COLO668 (cell line): ENCODE measurements around the gene LBX2.

Experiments
- DNase-seq: peaks from one replicate; lab custom pipeline; 2025; ENCODE audit not compliant: unreplicated experiment; lab: John Stamatoyannopoulos, UW

LBX2 gene

DNA sequence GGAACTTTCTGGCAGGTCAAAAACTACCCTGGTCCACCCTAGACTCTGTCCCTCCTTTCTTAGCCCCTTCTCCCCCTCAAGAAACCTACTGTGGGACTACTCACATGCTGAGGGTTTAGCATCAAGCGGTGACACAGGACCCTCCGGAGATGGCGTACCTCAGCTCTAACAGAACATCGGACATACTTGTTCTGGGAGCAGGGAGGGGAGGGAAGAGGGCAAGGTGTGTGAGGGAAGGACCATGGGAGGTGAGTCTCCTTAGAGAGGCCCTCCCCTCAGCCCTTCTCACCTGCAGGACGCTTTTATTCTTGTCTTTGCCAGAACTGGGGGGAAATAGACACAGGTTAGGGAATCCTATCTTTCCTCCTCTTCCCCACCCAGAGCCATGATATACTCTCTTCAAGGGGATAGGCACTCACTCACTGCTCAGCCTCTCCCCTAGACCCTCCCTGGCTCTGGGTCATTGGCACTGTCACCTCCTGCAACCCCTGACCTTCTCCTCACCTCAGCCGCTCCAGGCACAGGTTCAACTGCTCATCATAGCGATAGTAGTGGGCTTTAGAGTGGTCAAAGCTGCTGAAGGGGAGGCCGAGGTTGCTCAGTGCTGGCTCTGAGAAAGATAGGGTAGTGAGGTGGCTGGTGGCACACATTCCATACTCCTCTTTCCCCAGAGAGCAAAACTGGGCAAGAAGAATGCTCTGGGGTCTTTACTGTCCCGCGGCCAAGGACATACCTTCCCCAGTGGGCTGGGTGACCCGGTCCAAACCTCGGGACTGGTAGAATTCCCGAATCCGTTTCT is 6.2 kb upstream of the LBX2 start:
- DNase-seq: no peak

GRCh38 chr2:74504591-74504990 is 5.2 kb upstream of the LBX2 start:
- no peak for DNase-seq

DNA sequence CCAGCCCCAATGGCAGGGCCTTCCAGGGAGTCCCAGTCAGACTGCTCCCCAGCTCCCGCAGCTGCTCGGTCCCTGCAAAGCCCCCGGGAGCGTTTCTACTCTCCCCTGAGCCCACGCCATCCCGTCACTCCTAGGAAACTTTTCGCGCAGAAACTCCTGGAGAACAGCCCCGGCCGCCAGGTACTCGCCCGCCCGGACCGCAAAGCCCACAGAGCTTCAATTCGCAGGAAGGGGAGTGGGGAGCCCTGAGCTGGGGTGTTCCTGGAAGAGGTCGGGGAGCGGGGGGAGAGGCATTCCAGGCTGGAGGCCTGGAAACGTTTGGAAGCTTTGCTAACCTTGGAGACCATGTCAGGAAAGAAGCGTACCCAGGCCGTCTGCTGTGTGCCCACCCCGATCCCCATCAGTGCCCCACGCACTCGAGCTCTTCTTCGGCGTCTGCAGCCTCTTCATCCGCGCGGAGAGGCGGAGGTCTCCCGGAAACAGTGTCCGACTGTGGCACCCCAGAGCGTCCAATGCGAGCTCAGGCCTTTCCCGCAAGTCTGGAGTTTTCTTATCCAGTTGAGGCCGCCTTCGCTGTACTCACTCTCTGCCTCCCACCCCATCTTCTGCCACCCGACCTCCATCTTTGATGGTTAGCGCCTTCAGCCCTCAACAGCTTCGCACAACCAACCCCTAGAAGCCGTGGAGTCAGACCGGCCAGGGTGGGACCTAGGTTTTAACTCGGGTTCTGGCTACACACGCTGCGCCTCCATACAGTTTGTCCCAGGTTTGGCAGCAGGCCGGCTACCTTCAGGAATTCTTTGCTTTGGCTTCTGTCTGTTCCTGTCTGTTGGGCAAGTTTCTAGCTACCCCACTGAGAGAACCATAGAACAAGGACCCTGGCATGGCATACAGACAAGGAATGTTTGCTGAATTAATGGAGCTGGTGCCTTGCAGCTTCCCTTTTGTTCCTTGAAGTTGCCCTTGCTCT is 4.4 kb upstream of the LBX2 start:
- no peak for DNase-seq

DNA sequence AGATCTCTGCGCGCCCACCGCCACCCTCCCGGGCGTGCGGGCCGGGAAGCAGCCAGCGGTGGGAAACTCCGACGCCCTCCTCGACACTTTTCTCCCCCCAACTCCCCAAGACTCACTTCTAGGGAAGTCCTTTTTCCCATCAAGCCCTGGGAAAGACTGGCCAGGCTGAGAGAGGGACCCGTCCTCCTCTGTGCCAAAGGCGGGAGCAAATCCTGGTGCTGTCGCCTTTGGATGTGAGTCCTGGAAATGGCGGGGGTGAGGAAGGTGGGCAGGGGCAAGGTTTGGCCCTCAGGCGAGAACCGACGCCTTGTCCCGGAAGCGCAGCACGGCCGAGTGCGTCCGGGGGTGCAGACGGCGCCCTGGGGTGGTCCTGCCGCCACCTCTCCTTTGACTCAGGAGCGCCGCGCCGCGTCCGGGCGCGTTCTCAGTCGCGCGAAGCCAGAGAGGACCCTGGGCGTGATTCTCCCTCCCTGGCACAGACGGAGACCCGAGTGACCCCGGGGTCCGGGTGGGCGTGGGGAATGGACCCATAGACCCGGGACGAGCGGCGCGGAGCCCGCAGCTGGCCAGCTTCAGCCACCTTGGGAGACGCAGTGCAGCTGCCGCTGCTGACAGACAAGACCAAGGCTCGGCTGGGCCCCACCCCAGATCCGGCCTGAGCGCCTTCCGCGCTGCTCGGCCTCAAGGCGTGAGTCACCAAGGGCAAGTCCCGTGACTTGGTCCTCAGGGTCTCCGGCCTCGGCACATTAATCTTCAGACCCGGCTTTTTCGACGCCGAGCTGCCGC is 3.5 kb upstream of the LBX2 start:
- DNase-seq: peak; percentile 64

- peak; percentile 37 for DNase-seq
Measured at GRCh38 chr2:74502147-74502719, 2.8 kb upstream of the LBX2 start.

- DNase-seq: no peak
Measured at GRCh38 chr2:74501335-74502071, 2.1 kb upstream of the LBX2 start.

- DNase-seq: no peak
Measured at GRCh38 chr2:74500578-74500946, 1.2 kb upstream of the LBX2 start.

DNA sequence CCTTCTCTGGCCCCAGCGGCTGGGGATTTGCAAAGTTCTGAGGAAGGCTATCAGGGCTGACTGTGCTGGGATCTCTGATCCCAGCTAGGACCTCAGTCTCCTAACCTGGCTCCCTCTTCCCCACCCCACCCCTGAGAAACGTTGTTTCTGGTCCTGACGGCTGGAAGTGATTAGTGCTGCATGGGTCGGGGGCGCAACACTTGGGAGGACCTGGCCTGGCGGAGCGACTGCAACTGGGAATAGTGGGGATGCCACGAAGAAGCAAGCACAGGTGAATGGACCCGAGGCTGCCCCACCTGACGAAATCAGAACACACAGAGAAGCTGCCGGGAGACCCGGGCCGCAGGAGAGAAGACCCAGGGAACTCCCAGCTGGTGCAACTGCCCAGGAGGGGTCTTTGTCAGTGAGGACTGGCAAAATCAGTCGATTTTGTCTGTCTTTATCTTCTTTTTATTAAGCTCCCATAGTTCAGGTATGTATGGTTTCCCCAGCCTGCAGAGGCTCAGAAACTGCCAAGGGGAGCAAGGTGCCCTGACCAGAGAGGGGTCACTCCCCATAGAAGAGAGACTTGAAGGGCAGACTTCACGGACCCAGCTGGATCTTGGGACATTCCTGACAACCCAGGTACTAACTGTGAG is 656 bp upstream of the LBX2 start:
- no peak for DNase-seq

- DNase-seq: peak; percentile 60
Measured at GRCh38 chr2:74498500-74499266, 720 bp downstream of the LBX2 start.

DNA sequence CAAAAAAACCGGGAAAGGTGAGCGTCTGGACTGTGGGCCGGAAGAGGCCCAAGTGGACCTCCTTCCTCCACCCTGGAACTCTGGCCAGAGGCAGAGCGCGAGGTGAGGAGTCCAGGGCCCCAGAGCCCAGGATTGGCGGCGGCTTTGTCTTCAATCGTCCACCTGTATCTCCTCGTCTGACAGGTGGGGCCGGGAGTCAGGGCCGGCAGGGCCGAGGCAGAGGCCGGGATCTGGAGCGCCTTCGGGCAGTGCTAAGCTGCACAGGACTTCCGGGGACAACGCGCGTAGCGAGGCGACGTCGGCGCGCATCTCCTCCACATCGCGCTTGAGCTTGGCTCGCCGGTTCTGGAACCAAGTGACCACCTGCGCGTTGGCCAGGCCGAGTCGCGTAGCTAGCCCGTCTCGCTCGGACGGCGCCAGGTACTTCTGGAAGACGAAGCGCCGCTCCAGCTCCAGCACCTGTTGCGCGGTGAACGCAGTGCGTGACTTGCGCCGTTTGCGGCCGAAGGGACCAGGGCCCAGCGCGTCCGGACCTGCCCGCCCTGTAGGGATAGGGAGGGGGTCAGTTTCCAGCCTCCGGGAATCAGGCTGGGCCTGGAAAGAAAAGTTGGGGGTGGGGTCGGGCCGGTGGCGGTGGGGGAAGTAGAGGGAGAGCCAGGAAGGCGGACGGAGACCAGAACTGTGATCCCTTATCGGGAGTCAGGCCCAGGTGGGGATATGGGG is 1.5 kb downstream of the LBX2 start:
- peak; percentile 86 for DNase-seq

DNA sequence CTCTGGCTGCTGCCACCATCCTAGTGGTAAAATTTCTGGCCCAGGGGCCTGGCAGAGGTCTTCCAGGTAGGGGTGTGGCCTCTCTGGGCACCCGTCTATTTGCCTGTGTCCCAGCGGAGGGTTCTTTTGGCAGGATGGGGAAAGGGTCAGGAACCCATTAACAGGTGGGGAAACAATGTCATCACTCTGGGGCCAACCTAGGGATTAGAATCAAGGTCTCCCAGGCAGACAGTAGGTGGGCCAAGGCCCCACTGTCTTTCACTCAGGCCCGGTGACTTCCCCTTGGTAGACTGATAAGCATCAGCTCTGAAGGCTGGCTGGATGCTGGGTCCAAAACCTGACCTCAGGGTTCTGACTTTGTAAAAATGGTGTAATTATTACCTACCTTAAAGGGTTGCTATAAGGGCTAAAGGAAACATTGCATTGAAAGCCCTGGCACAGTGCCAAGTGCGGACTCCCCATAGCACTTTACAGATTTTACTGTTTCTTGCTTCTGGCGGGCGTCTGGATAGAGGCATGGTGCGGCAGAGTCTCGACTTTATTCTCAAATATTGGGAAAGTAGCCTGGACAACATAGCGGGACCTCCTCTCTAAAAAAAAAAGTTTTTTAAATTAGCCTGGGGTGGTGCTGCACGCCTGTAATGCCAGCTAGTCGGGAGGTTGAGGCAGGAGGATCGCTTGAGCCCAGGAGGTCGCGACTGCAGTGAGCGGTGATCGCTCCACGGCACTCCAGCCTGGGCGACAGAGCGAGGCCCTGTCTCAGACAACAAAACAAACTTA is 2.2 kb downstream of the LBX2 start:
- peak; percentile 39 for DNase-seq

DNA sequence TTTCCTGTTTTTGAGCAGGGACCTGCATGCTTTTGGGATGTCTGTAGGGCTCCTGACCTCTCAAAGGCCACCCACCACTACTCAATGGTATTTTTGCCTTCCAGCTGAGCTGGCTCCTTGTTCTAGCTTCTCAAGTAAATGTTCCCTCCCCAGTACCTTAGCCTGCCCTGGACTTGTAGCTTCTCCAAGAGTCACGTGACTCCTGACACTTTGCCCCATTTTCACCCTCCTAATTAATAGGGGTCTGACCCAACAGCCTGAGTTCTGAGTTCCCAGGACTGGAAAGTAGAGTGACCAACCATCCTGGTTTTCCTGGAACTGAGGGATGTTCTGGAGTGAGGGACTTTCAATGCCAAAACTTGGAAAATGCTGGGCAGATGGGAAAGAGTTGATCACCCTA is 4.0 kb downstream of the LBX2 start:
- DNase-seq: no peak

DNA sequence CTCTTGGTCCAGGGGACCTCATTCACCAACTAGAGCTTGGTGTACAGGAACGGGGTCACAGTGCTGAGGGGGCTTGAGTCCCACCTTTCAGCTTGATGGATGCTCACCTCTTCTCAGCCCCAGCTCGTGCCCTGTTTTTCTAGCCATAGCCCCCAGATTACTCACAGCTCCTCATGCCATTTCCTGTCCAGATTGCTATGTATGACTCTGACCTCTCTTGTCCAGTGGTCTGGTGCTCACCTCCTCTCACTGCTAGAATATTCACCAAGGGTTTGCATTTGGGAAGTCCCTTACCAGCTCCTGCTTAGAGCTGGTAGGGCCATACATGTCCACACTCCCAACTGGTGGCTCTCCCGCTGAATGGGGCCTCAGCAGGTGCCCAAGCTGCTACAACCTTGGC is 5.9 kb downstream of the LBX2 start:
- DNase-seq: no peak

DNA sequence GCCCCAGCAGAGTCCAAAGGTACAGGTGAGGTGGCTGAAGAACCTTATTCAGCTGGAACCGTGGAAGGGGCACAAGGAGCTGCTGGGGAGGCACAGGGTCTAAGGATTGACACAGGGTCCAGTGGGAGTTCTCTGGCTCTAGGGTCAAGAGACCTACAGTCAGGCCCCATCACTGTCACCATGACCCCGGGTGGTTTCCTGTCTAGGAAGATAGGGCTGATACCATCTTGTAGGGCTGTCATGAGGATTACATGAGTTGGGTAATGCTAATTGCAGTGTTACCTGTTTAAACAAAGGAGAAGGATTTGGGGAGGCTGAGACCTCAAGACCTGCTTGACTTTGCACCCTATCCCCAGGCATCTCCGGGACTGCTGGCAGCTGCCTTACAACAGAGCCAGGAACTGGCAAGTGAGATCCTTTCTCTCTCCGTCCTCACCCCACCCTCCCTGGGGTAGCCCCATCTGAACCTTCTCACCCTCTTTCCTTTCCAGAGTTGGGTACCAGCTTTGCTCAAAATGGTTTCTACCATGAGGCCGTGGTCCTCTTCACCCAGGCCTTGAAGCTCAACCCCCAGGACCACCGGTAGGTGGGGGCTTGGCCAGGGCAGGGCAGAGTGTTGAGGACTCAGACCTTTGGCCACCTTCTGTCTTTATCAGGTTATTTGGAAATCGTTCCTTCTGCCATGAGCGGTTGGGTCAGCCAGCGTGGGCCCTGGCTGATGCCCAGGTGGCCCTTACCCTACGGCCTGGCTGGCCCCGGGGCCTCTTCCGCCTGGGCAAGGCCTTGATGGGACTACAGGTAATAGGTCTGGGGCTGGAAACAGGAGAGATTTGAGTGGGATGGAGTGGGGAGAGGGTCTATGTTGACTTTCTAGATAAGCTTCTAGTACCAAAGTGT is 7.5 kb downstream of the LBX2 start:
- no peak for DNase-seq

GRCh38 chr2:74489906-74490305 is 9.5 kb downstream of the LBX2 start:
- DNase-seq: no peak

GRCh38 chr2:74488643-74489481 is 10.5 kb downstream of the LBX2 start:
- DNase-seq: no peak
